ENCODE measurements around the gene A3GALT2. TPM values are rescaled to one million over a fixed set of nuclear protein-coding genes. Genes with fewer than 3 reads are reported as not detected.

Gene A3GALT2
- total RNA-seq, 8 experiments from 2014 or later, result 0.25 to 0.38 TPM; not detected in 6

DNA sequence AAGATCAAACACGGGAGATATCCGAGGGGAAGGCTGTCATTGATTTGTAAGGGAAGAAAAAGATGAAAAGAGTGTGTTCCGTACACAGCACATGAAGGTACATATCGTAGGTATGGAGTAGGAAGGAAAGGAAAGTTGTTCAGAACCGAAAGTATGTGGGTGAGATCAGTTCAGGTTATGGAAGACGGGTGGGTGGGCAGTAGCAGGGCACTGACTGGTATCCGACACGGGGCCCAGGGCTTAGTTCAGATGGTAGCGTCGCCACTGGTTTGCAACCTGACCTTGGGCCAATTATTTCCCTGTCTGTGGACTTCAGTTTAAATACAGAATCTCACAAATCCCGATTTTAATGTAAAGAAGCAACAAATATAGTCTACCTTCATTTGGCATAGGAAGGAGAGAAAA is 27.8 kb upstream of the A3GALT2 start:
- Histone ChIP-seq H3K4me3 (peak overlapping the region; percentile 77 to 94 (median 86)), H3K4me1 (replicated peaks in 1 of 2) (peaks cover 40 to 55% of the 10 kb centered on the region in 2 donors), H3K27ac (peak overlapping the region; percentile 95 to 96)
- in situ Hi-C loops (cut with MboI; ENCODE audit: low pct_unique_long_range_greater_than_20kb in 2 of 9, low sequenced_read_pairs in 9 of 9, unreplicated experiment in 9 of 9), result no loop called here
- WGBS, 10 experiments, result 0 to 10% (median 0%) methylated on average over 2 to 11 of the region's 11 CpGs
- no peak for ATAC-seq (replicated peaks in 6 of 8)

DNA sequence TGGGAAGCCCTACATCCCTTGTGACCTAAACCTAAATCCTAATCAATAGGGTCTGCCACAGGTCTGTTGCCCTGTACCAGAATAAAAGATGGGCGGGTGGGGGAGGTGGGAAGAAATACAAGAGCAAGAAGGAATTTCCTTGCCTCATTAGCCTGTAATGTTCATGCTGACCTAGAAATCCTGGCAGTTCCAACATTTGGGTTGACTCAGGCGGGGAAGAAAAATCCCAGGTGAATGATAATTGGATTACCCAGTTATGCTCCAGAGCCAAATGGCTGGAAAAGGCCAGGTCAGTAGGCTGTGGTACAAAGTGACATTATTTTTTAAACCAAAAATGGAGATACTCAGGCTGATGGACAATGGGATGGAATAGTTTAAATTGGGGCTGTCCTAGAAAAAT is 27.3 kb upstream of the A3GALT2 start:
- in situ Hi-C loops (cut with MboI; ENCODE audit: low pct_unique_long_range_greater_than_20kb in 2 of 9, low sequenced_read_pairs in 9 of 9, unreplicated experiment in 9 of 9), result no loop called here
- Histone ChIP-seq H3K4me3 (peak overlapping the region; percentile 77 to 94 (median 86)), H3K4me1 (replicated peaks in 1 of 2) (peaks cover 40 to 57% of the 10 kb centered on the region in 2 donors), H3K27ac (peak overlapping the region in 1 of 2 donors; percentile 96)
- 0 to 17% (median 0%) methylated on average over 1 to 2 of the region's 2 CpGs; no CpG with 5 or more reads in 4 of the 10 experiments for WGBS, 10 experiments
- ATAC-seq (replicated peaks in 6 of 8), result no peak

DNA sequence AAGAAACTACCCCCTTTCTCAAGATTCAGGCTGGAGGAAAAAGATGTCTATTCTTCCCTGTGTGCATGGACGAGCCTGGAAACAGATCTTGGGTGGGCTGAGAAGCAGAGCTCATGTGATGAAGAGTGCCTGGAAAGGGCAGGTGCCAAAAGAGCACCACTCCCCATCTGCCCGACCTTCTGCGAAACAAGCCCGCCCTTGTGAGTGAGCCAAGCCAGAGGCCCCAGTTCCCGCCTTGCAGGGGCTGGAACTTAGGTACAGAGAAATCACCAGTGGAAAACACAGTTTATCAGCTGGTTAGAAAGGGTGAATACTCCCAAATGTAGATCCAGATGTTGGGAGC is 26.7 kb upstream of the A3GALT2 start:
- in situ Hi-C loops (cut with MboI; ENCODE audit: low pct_unique_long_range_greater_than_20kb in 2 of 9, low sequenced_read_pairs in 9 of 9, unreplicated experiment in 9 of 9), result no loop called here
- Histone ChIP-seq H3K4me1 (replicated peaks in 1 of 2) (peaks cover 44 to 62% of the 10 kb centered on the region in 2 donors), H3K4me3 (peak overlapping the region; percentile 77 to 94 (median 86)), H3K27ac (peak overlapping the region; percentile 5 to 21)
- peak in 2 of 8 experiments; percentile 10 to 11 for ATAC-seq (replicated peaks in 6 of 8)
- WGBS, 10 experiments, result 0 to 35% (median 20%) methylated on average over 1 to 5 of the region's 5 CpGs; no CpG with 5 or more reads in 2 of the 10 experiments

DNA sequence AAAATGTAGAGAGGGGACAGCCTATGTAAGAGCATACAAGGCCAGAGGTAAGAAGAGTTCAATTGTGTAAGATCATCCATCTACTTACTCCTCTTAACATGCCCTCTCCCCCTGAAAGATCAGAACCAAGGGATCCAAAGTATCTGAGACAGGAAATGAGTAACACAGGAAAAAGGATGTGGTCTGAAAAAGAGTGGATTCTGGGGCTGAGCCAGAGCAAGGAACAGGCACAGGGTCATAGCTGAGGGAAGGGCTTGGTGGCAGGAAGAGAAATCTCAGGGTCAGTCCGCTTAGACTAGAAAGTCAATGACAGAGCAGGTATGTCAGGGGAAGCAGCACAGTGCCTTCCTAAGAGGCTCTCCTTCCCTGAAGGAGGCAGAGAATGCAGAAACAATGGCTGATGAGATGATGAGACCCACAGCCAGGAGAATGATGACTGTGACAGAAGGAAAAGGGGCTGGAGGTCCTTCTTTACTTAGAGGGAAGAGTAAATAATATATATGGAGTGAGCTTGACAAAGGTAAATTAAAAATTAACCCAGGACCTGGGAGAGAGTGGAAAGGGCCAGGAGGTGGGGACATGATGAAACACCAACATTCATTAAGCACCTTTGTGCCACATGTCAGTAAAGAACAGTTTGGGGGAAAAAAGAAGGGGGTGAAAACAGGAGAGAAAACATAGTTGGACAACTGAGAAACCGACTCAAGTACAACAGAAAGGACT is 26.2 kb upstream of the A3GALT2 start:
- 0 to 40% (median 7%) methylated on average over 1 to 2 of the region's 2 CpGs; no CpG with 5 or more reads in 1 of the 10 experiments for WGBS, 10 experiments
- ATAC-seq (replicated peaks in 6 of 8), result peak in 1 of 8 experiments; percentile 1
- peak overlapping the region; percentile 5 to 21 for H3K27ac ChIP-seq
- peak overlapping the region; percentile 77 to 94 (median 86) for H3K4me3 ChIP-seq
- in situ Hi-C loops (cut with MboI; ENCODE audit: low pct_unique_long_range_greater_than_20kb in 2 of 9, low sequenced_read_pairs in 9 of 9, unreplicated experiment in 9 of 9), result no loop called here
- H3K4me1 ChIP-seq (replicated peaks in 1 of 2), result peaks cover 49 to 67% of the 10 kb centered on the region in 2 donors

DNA sequence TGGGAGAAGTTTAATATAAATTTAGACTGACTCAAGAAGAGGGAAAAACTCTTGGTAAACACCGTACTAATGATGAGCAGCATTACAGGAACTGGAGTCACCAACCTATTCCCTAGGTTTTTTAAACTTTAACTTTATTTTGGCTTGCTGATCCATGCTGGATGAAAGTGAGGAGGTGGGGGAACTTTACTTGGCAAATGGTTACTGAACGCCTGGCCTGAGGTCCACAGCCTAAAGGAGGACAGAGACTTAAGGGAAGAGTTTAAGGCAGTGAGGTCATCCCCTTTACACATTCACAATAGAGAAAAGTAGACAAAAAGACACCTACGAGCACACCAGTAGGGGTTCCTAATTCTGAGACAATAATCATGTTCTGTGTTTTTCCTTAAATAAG is 25.6 kb upstream of the A3GALT2 start:
- in situ Hi-C loops (cut with MboI; ENCODE audit: low pct_unique_long_range_greater_than_20kb in 2 of 9, low sequenced_read_pairs in 9 of 9, unreplicated experiment in 9 of 9), result no loop called here
- 0 to 100% (median 65%) methylated on average over 1 to 3 of the region's 3 CpGs; no CpG with 5 or more reads in 1 of the 10 experiments for WGBS, 10 experiments
- H3K27ac ChIP-seq, result no peak overlapping the region
- H3K4me3 ChIP-seq, result peak overlapping the region in 2 of 5 donors; percentile 85 to 94
- ATAC-seq (replicated peaks in 6 of 8), result no peak
- H3K4me1 ChIP-seq (replicated peaks in 1 of 2), result peaks cover 54 to 73% of the 10 kb centered on the region in 2 donors

DNA sequence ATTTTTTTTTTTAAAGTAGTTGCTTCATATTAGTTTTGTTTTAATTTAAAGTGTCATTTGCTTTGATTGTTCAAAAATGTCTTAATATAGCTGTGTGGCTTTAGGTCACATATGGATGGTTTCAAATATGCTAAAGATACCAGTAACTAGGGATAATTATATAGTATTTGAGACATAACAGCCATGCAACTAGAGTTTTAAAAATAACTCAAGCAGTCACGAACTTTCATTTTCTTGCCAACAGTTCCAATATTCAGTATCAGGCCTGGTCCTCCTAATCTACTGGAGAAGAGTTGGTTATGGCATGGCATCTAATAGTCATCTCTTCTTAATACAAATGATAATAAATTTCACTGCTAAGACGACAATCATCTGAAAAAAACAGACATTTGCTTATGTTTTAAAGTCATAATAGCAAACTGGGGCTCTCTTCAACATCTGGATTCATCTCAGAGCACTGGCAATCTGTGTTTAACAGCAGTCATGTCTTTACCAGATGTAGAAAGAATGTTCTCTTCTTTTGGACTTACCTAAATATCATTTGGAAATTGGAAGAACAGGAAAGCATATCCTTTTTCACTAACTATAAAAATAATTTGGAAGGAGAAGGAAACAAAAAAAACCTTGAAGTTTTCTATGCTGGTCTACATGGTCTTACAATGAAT is 24.1 kb upstream of the A3GALT2 start:
- in situ Hi-C loops (cut with MboI; ENCODE audit: low pct_unique_long_range_greater_than_20kb in 2 of 9, low sequenced_read_pairs in 9 of 9, unreplicated experiment in 9 of 9), result no loop called here
- Histone ChIP-seq H3K4me1 (replicated peaks in 1 of 2) (peaks cover 63 to 74% of the 10 kb centered on the region in 2 donors), H3K27ac (no peak overlapping the region), H3K4me3 (no peak overlapping the region)
- 0 to 100% (median 89%) methylated on average over 2 of the region's 2 CpGs for WGBS, 10 experiments
- no peak for ATAC-seq (replicated peaks in 6 of 8)

DNA sequence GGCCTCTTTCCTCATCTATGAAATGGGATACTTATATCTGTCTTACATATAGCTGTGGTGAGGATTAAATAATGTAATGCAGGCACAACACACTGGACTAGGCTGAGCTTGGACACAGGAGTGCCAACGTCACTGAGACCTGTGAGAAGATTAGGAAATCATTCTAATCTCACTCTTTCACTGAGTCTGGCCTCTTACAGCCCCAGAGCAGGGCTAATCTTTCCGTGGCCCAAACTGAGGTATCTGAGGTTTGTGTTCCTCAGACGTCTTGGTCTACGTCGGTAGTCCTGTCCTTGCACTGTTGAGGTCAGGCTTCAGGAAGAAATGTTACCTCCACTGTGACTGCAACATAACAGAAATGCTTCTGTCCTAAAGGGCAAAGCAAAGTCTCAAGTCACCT is 22.6 kb upstream of the A3GALT2 start:
- ATAC-seq (replicated peaks in 6 of 8), result no peak
- Histone ChIP-seq H3K4me1 (replicated peaks in 1 of 2) (peaks cover 77 to 89% of the 10 kb centered on the region in 2 donors), H3K4me3 (no peak overlapping the region), H3K27ac (no peak overlapping the region)
- in situ Hi-C loops (cut with MboI; ENCODE audit: low pct_unique_long_range_greater_than_20kb in 2 of 9, low sequenced_read_pairs in 9 of 9, unreplicated experiment in 9 of 9), result no loop called here
- 29 to 96% (median 85%) methylated on average over 1 to 5 of the region's 5 CpGs; no CpG with 5 or more reads in 2 of the 10 experiments for WGBS, 10 experiments

DNA sequence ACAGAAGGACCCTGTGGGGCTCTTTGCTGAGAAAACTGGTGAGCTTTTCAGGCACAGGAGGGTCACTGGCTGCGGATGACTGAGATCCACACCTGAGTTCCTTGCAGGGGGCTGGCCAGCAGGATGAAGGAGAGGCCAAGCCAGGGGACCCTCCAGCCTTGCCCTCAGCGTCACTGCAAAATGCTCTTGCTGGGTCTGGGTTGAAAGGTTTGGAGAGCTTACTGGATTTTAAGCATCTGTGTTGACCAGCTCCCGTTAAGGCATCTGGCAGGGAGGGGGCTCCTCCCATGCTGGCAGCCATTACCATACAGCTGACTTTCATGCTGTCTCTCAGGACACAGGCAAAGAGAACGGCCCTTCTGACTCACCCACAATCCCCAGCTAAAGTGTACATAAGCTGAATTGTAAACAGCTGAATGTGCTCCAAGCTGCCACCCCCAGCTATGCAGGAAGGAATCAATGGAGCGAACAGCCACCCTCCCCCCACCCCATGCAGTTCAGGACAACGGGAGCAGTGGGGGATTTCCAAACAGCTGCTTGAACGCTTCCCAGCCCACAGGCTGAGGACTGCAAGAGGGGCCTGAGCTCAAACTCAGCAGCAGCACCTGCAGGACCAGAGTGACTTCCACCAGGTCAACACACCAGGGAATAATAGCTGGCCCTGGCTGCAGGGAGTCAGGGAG is 21.3 kb upstream of the A3GALT2 start:
- whole genome bisulfite sequencing, 10 experiments, result 0 to 100% (median 20%) methylated on average over 1 to 7 of the region's 7 CpGs; no CpG with 5 or more reads in 4 of the 10 experiments
- Histone ChIP-seq H3K27ac (peak overlapping the region; percentile 55 to 58), H3K4me1 (replicated peaks in 1 of 2) (peaks cover 76 to 90% of the 10 kb centered on the region in 2 donors), H3K4me3 (peak overlapping the region in 1 of 5 donors; percentile 13)
- in situ Hi-C loops (cut with MboI; ENCODE audit: low pct_unique_long_range_greater_than_20kb in 2 of 9, low sequenced_read_pairs in 9 of 9, unreplicated experiment in 9 of 9), result no loop called here
- peak; percentile 78 to 97 (median 93) for ATAC-seq (replicated peaks in 6 of 8)

DNA sequence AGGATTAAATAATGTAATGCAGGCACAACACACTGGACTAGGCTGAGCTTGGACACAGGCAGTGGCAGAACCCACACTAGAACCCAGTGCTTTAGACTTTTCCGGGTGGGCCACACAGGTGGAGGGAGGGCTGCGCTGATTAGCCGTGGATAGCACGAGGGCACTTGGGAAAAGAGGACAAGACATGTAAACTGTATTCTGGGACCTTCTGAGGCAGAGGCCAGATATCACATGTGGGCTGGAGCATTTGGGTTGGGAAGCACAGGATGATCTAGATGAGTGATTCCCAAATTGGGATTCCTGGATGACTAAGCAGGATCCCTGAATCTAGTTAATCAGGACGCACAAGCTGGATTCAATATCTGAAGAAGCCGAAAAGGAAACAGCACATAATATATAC is 20.3 kb upstream of the A3GALT2 start:
- in situ Hi-C loops (cut with MboI; ENCODE audit: low pct_unique_long_range_greater_than_20kb in 2 of 9, low sequenced_read_pairs in 9 of 9, unreplicated experiment in 9 of 9), result no loop called here
- H3K4me1 ChIP-seq (replicated peaks in 1 of 2), result peaks cover 72 to 87% of the 10 kb centered on the region in 2 donors
- no peak overlapping the region for H3K4me3 ChIP-seq
- 47 to 96% (median 80%) methylated on average over 1 to 6 of the region's 6 CpGs; no CpG with 5 or more reads in 1 of the 10 experiments for WGBS, 10 experiments
- peak overlapping the region in 1 of 2 donors; percentile 25 for H3K27ac ChIP-seq
- no peak for ATAC-seq (replicated peaks in 6 of 8)

DNA sequence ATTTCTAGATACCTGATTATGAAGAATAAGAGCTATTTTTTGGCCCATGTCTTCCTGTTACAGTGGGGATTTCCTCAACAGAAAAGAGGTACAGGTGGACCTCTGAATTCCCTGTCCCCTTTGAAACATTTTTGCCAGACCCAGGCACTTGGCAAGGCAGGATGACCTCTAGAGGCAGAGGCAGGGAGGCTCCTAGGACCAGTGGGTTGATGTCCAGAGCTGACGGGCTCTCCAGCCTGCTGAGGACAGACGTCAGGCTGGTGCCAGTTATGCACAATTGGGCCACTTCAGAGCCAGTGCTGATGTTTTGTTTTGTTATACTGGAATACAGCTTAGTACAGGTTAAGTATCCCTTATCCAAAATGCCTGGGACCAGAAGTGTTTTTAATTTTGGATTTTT is 18.5 kb upstream of the A3GALT2 start:
- no peak overlapping the region for H3K4me3 ChIP-seq
- H3K4me1 ChIP-seq (replicated peaks in 1 of 2), result peaks cover 63 to 71% of the 10 kb centered on the region in 2 donors
- 40 to 100% (median 85%) methylated on average over 1 to 2 of the region's 2 CpGs; no CpG with 5 or more reads in 4 of the 10 experiments for WGBS, 10 experiments
- no peak for ATAC-seq (replicated peaks in 6 of 8)
- H3K27ac ChIP-seq, result peak overlapping the region in 1 of 2 donors; percentile 69
- in situ Hi-C loops (cut with MboI; ENCODE audit: low pct_unique_long_range_greater_than_20kb in 2 of 9, low sequenced_read_pairs in 9 of 9, unreplicated experiment in 9 of 9), result no loop called here

DNA sequence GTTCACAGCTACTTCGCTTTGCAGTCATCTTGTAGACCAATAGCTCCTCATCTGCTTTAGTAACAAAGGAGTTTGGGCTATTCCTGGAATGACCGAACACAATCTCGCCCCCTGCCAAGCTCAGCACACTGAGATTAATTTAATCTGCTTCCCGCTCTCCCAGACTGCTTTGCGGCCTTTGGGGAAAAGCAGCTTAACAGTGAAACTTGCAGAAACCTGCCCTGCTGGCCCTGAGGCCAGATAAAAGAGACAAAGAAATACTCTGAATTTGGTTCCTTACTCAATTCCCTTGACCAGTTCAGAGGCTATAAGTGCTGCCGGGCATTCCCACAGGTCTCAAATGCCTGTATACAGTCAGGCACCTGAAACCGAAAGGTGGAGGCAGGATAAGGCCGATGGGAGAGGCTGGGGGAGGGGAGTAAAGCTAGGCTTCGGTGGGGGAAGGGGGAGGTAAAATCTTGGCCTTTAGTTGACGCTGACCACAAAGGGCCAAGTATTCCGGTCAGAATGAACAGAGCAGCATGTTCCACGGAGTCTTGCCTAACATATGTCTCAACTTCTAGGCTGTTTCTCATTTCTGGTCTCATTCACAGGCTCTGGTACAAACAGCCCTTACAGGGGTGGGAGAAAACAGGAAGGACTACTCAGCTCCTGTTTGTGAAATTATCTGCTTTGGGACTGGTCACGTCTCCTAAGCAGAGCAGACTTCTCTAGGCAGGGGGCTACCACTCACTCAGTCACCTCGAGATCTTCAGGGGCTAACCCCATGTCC is 17.7 kb upstream of the A3GALT2 start:
- in situ Hi-C loops (cut with MboI; ENCODE audit: low pct_unique_long_range_greater_than_20kb in 2 of 9, low sequenced_read_pairs in 9 of 9, unreplicated experiment in 9 of 9), result no loop called here
- H3K4me3 ChIP-seq, result no peak overlapping the region
- ATAC-seq (replicated peaks in 6 of 8), result peak in 6 of 8 experiments; percentile 1 to 44 (median 22)
- H3K4me1 ChIP-seq (replicated peaks in 1 of 2), result peaks cover 59 to 67% of the 10 kb centered on the region in 2 donors
- WGBS, 10 experiments, result 10 to 42% (median 27%) methylated on average over 1 to 11 of the region's 14 CpGs; no CpG with 5 or more reads in 3 of the 10 experiments
- peak overlapping the region; percentile 66 to 69 for H3K27ac ChIP-seq

DNA sequence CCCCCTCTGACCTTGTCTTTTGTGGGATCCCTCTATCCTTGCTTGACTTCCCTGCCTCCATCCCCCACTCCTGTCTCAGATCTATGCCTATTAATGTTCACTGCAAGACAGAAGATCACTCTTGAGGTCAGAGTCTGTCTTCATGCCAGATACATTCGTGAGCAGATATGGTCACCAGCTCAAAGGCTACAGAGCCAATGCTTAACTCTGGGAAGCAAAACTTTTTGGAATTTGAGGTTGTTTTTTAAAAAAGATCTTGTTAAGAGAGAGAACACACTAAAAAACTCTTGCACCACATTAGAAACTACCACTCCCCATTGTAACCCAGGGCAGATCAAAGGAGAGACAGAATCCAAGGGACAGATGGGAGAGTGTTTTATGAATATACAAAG is 17.1 kb upstream of the A3GALT2 start:
- H3K4me3 ChIP-seq, result no peak overlapping the region

More for the DNA sequence above, 17.1 kb upstream of the A3GALT2 start:
- 0 to 100% (median 82%) methylated on average over 1 of the region's 1 CpG; no CpG with 5 or more reads in 4 of the 10 experiments for WGBS, 10 experiments
- peak in 1 of 8 experiments; percentile 6 for ATAC-seq (replicated peaks in 6 of 8)
- in situ Hi-C loops (cut with MboI; ENCODE audit: low pct_unique_long_range_greater_than_20kb in 2 of 9, low sequenced_read_pairs in 9 of 9, unreplicated experiment in 9 of 9), result no loop called here
- peak overlapping the region in 1 of 2 donors; percentile 66 for H3K27ac ChIP-seq
- peaks cover 59 to 65% of the 10 kb centered on the region in 2 donors for H3K4me1 ChIP-seq (replicated peaks in 1 of 2)
